GM18499 (cell line): ENCODE measurements around the gene CYB561D1.

ENCODE experiments used
- ATAC-seq: cut with Tn5 transposase; IDR thresholded peaks from one replicate; pipeline ENCODE4 v1.9.1; 2021; ENCODE audit warnings: moderate number of reproducible peaks; ENCODE audit not compliant: insufficient read depth, unreplicated experiment

The CYB561D1 gene

DNA sequence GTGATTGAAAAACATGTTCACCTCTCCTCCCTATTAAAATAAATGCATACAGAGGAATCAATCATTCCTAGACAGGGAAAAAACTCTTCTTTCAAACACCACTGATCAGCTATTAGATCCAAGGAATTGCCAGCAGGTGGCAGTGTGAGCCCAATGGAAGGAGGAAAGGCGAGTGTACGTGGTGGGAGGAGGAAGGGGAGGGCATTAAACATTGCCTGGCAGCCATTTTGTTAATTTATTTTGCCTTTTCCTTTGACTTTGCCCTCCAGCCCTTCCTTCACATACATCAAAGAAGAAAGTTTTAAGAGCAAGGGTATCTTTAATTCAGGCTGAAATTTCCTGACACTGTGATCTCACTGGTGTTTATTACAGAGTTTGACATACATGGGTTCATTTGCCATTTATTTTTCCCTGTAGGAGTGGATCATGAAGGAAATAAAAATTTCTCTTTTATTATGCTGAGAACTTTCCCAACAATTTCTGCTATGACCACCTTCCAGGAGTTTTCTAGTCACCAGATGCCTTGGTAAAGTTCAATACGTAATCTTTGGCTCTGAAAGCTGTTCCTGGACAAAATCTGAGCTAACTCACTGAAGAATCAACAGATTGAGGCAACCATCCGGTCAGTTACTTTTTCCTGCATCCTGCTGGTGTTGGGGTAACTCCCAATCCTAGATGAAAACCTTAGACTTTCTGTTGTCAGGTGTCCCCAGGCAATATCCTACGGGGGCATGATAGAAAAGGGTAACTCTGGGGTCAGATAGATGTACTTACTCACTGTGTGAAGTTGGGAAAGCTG, 52.6 kb downstream of the CYB561D1 start:
- ATAC-seq, result no peak

DNA sequence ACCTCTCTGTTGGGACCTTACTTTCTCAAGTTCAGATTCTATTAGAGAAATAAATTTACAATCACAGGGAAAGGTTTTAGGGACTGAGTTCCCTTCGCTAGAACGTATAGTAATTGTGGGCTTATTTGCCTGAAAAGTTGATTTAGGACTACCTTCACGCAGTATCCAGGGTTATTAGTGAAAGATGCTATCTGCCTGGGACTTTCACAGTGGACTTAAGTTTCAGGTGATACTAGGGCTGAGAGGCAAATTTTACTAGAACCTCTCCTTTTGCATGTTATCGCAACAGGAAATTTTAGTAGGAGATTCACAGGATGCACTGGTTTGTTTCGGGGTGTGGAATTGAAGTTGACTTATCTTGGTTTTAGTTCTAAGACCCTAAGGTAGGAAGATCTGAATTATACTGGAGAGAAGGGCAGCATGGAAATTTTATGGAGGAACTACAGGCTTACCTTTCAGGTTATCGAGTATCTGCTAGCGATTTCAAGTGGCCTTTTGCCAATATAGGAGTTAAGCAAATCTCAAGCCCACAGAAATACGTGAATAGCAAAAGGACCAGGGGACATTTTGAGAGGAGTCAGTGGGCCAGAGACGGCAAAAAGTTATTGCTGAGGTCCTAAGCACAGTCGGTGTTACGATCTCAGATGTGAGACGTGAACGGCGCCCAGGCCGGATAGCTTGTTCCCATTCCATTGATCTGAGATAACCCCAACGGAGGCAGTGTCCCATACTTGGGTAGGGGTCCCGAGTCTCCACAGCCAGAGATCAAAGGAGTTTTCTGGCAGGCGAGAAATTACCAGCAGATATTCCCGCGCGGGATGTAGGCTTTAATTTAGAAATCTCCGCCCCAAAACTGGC, 53.8 kb downstream of the CYB561D1 start:
- no peak for ATAC-seq

DNA sequence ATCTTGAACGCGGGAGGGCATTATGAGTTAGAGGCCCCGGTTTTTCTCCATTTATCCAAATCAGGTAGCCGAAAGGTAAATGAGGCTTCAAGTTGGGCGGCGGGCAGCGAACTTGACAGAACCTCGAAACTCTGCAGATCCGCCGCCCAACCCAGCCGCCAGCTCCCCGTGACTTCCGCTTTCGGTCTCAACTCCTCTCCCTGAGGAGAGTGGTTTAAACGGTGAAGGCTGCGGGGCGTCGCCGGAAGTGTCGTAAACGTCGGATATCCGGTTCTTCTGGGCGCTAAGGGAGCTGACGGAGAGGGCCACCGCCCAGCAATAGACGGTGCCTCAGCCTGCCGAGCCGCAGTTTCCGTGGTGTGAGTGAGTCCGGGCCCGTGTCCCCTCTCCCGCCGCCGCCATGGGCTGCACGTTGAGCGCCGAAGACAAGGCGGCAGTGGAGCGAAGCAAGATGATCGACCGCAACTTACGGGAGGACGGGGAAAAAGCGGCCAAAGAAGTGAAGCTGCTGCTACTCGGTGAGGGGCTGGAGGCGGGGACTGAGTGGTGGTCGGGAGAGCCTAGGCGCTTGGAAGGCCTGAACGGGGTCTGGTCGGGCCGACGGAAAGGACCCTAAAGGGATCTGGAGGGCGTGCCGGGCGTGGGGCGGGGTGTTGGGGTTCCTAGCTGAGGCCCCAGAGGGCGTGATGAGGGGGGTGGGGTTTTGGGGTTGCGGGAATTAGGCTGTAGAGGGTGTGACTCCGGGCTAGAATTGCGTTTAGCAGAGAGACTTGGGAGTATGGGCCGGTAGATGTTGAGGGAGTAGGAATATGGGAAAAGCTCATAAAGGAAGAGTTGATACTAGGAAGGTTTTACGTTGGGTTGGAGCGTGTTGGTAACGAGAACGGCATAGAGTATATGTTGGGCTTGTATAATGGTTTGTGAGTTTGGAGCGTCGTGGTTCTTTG, 54.7 kb downstream of the CYB561D1 start, which contains the start of gene GNAI3:
Gene GNAI3, plus strand, starts transcription at position 295 of the 947 bp plus-strand sequence. Its CDS starts 106 bp downstream, at position 401.
- ATAC-seq, result peak; percentile 80
